A549 (cell line): ENCODE results near the gene CDH22.

ENCODE experiments used
- CTCF ChIP-seq: fragments of >200 bp; sonication (Bioruptor Twin); formaldehyde crosslinking; IDR thresholded peaks from 3 replicates; pipeline ENCODE4 v1.5.1; 2016
- MYC ChIP-seq: IDR thresholded peaks from 2 replicates; pipeline ENCODE4 v1.6.1; 2012; ENCODE audit warnings: mild to moderate bottlenecking, inconsistent platforms, low read length, improper control_type of control experiment, borderline replicate concordance
- RFX5 ChIP-seq: fragments of 450-650 bp; IDR thresholded peaks from 2 replicates; pipeline ENCODE4 v1.7.1; 2014; ENCODE audit warnings: antibody characterized with exemption, mild to moderate bottlenecking, moderate library complexity
- SREBF2 ChIP-seq: fragments of 450-650 bp; IDR thresholded peaks from 2 replicates; pipeline ENCODE4 v1.6.1; 2014; ENCODE audit warnings: mild to moderate bottlenecking, moderate library complexity

- TF ChIP-seq SREBF2 (no peak), RFX5 (no peak), MYC (no peak), CTCF (no peak)
Observed at GRCh38 chr20:46260936-46261454, 47.3 kb downstream of the CDH22 start.
